ENCODE data around the gene SLC25A19. TPM values are rescaled to one million over a fixed set of nuclear protein-coding genes. Genes with fewer than 3 reads are reported as not detected.

The SLC25A19 gene
- total RNA-seq, 1 donor from 2014 or later = 7.1 TPM

DNA sequence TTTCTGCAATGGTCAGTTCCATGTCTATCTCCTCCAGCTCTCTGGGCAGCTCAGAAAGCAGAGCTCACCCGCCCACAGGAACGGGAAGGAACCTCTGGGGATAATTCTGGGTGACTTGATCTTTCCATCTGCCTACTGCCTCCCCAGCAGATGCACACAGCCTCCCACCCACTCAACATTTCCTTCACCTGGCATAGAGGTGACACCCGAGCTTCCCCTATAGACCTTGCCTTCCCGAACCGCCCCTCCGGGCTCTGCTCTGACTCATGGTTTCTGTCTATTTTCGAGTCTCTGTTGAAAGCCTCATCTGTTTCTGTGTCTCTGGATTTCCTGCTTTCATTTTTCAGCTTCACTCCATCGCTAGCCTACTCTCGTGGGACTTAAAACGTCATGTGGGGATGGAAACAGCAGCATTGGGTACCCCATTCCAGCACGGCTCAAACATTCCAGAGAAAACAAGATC, 39.2 kb downstream of the SLC25A19 start:
- no peak for DNase-seq (ENCODE audit: low read depth)
- Histone ChIP-seq H3K4me3 (ENCODE audit: low read depth, low read length) (no peak overlapping the region), H3K36me3 (ENCODE audit: control insufficient read depth, insufficient read depth, low read length) (peaks cover 3% of the 10 kb centered on the region), H3K27me3 (ENCODE audit: control insufficient read depth, insufficient read depth, low read length) (no peaks in the 10 kb centered on the region)
- no peak for TF ChIP-seq CTCF (IDR thresholded peaks at IDR 0.05; ENCODE audit: insufficient read depth, low read length, poor library complexity, severe bottlenecking)

- Histone ChIP-seq H3K36me3 (ENCODE audit: control insufficient read depth, insufficient read depth, low read length) (peaks cover 3% of the 10 kb centered on the region), H3K27me3 (ENCODE audit: control insufficient read depth, insufficient read depth, low read length) (no peaks in the 10 kb centered on the region), H3K4me3 (ENCODE audit: low read depth, low read length) (no peak overlapping the region)
- DNase-seq (ENCODE audit: low read depth) = no peak
- no peak for TF ChIP-seq CTCF (IDR thresholded peaks at IDR 0.05; ENCODE audit: insufficient read depth, low read length, poor library complexity, severe bottlenecking)
These were observed 39.7 kb downstream of the SLC25A19 start for GRCh38 chr17:75249564-75249963.

DNA sequence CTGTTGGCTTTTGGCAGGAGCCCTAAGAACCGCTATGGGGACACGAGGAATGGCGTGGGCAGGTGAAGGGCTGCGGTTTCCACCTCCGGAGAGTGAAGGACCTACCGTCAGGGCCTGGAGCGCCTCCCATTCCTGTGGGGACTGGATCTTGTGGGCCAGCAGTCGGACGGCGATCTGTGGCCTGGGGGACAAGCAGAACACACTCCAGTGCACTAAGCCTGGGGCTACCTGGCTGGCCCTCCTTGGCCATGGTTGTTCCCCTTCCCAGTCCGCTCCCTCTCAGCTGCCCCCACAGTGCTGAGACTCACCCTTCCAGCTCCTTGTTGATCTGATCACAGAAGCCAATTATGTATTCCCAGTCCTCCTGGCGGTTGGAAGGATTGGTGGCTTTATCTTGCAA, 42.8 kb downstream of the SLC25A19 start:
- Histone ChIP-seq H3K36me3 (ENCODE audit: control insufficient read depth, insufficient read depth, low read length) (peaks cover 6% of the 10 kb centered on the region), H3K4me3 (ENCODE audit: low read depth, low read length) (no peak overlapping the region), H3K27me3 (ENCODE audit: control insufficient read depth, insufficient read depth, low read length) (no peaks in the 10 kb centered on the region)
- DNase-seq (ENCODE audit: low read depth) = no peak
- no peak for TF ChIP-seq CTCF (IDR thresholded peaks at IDR 0.05; ENCODE audit: insufficient read depth, low read length, poor library complexity, severe bottlenecking)

- no peak overlapping the region for H3K4me3 ChIP-seq (ENCODE audit: low read depth, low read length)
- no peak for DNase-seq (ENCODE audit: low read depth)
- TF ChIP-seq CTCF (IDR thresholded peaks at IDR 0.05; ENCODE audit: insufficient read depth, low read length, poor library complexity, severe bottlenecking) = no peak
- H3K36me3 ChIP-seq (ENCODE audit: control insufficient read depth, insufficient read depth, low read length) = peaks cover 6% of the 10 kb centered on the region
- no peaks in the 10 kb centered on the region for H3K27me3 ChIP-seq (ENCODE audit: control insufficient read depth, insufficient read depth, low read length)
These were observed 44.2 kb downstream of the SLC25A19 start for GRCh38 chr17:75245011-75245410.

DNA sequence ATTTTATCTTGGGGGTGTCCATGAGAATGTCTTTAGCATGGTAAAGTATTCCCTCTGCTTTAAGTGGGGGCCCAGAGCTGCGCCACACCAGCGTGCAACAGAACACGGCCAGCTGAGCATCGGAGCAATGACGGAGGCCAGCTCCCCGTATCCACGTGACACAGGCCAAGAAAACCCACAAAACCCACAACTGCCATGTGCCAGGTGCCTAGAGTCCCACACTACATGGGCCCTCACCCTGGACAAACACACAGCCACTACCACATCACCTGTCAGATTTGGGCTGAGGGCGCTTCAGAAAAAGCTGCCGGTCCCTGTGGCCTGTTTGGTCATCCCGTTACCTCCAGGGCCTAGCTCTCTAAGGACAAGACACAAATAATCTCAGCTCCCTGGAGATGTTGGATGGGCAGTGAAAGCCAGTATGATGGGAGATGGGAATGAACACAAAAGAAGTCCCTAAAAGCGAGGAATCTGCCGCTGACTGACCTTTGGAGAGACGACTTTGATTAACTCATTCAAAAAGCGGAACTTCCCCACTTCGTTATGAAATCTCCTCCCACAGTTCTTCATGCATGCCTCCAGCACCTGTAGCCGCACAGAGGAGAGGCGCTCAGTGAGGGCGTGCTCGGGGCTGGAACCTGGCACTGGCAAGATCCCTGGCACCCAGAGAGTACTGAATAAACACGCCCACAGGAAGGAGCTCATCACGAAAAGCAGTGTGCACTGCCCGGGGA, 44.9 kb downstream of the SLC25A19 start:
- Histone ChIP-seq H3K36me3 (ENCODE audit: control insufficient read depth, insufficient read depth, low read length) (peaks cover 6% of the 10 kb centered on the region), H3K4me3 (ENCODE audit: low read depth, low read length) (no peak overlapping the region), H3K27me3 (ENCODE audit: control insufficient read depth, insufficient read depth, low read length) (no peaks in the 10 kb centered on the region)
- DNase-seq (ENCODE audit: low read depth) = no peak
- no peak for TF ChIP-seq CTCF (IDR thresholded peaks at IDR 0.05; ENCODE audit: insufficient read depth, low read length, poor library complexity, severe bottlenecking)

Measured in kidney epithelial cell (primary cell).